IMR-90 (cell line): ENCODE data around the gene ARL10.

ENCODE experiments used
- BHLHE40 ChIP-seq: fragments of 150-350 bp; IDR thresholded peaks from 2 replicates; pipeline ENCODE4 v1.6.1; 2016; ENCODE audit warnings: mild to moderate bottlenecking, low read depth, low read length
- CHD1 ChIP-seq: IDR thresholded peaks from 2 replicates; pipeline ENCODE4 v1.6.1; 2012; ENCODE audit warnings: low read depth, low read length, improper control_type of control experiment
- CTCF ChIP-seq: conservative IDR thresholded peaks from 2 replicates; pipeline ENCODE4 v1.5.1; 2012; ENCODE audit warnings: mild to moderate bottlenecking, low read depth, low read length, improper control_type of control experiment
- POLR2A ChIP-seq: IDR thresholded peaks from 2 replicates; pipeline ENCODE4 v1.6.1; 2012; ENCODE audit warnings: mild to moderate bottlenecking, low read depth, low read length
- SMC3 ChIP-seq: fragments of 150-350 bp; IDR thresholded peaks from 2 replicates; pipeline ENCODE4 v1.6.1; 2016; ENCODE audit warnings: low read depth, mild to moderate bottlenecking, antibody characterized with exemption, low read length, moderate library complexity

DNA sequence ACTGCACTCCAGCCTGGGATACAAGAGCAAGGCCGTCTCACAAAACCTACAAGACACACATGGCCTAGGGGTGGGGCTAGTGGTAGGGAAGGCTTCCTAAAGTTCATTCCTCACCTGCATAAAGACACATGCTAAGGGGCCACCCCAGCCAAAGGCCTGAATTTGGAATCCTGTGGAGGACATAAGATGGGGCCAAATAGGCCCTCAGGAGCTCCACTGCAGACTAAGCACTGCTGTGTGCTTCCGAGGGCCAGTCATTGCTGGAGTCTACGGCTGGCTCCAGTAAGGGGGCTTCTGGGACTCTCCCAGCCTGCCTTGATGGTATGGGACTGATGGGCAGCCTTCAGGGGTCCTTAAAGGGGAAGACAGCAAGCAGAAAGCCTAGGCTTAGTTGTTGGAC lies 17.4 kb downstream of the ARL10 start:
- TF ChIP-seq CTCF (no peak), POLR2A (no peak), SMC3 (no peak), CHD1 (no peak), BHLHE40 (no peak)
